ENCODE measurements around the gene BCL2.

Gene BCL2

DNA sequence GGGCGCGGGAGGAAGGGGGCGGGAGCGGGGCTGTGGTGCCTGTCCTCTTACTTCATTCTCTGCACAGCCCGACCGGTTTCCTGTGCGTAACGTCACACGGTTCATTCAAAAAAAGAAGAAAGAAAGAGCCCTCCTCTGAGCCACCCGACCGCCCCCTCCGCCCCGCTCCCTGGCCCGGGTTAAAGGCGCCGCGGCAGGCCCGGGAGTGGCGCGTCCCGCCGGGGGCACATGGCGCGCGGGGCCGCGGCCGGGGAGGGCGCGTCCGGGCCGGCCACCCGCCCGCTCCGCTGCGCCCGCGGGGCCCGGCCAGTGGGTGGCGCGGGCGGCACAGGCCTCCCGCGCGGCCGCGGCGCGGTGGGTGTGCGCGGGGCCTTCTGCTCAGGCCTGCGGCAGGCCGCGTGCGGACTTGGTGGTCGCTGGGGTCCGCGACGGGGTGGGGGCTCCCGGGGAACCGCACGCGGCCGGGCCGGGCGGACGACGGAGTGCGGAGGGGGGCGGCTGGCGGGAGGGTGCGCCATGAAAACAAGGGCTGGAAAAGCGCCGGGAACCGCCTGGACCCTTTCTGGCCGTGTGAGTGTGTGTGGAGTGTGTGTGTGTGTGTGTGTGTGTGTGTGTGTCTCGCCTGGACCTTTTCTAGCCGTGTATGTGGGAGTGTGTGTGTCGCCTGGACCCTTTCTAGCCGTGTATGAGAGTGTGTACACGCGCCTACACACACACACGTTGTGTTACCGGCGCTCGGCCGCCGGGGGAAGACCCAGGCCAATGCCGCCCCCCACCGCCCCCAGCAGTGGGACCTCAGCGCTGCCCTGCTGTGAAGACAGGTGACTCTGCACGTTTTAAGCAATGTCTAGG, 780 bp upstream of the BCL2 start:
- peak overlapping the region; percentile 62 for H3K4me3 ChIP-seq (ENCODE audit: low read depth, low read length)
- TF ChIP-seq, protein P1, sequence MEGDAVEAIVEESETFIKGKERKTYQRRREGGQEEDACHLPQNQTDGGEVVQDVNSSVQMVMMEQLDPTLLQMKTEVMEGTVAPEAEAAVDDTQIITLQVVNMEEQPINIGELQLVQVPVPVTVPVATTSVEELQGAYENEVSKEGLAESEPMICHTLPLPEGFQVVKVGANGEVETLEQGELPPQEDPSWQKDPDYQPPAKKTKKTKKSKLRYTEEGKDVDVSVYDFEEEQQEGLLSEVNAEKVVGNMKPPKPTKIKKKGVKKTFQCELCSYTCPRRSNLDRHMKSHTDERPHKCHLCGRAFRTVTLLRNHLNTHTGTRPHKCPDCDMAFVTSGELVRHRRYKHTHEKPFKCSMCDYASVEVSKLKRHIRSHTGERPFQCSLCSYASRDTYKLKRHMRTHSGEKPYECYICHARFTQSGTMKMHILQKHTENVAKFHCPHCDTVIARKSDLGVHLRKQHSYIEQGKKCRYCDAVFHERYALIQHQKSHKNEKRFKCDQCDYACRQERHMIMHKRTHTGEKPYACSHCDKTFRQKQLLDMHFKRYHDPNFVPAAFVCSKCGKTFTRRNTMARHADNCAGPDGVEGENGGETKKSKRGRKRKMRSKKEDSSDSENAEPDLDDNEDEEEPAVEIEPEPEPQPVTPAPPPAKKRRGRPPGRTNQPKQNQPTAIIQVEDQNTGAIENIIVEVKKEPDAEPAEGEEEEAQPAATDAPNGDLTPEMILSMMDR (IDR thresholded peaks at IDR 0.05; ENCODE audit: insufficient read depth, low read depth, low read length, missing control alignments), result peak; percentile 18
- DNase-seq (ENCODE audit: low read depth), result peak; percentile 93

DNA sequence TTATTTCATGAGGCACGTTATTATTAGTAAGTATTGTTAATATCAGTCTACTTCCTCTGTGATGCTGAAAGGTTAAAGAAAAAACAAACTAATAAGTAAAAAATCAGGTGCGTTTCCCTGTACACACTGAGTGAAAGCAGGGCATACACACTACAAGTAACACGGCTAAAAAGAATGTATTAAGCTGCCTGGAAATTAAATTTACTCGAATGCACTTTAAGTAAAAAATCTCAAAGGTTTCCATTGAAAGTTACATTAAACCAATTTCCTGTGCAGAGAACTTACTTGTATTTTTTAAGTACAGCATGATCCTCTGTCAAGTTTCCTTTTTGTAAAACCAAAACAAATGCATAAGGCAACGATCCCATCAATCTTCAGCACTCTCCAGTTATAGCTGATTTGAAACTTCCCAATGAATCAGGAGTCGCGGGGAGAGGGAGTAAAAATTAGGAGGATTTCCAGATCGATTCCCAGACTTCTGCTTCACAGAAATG, 633 bp downstream of the BCL2 start:
- no peak for DNase-seq (ENCODE audit: low read depth)
- TF ChIP-seq, protein P1 (IDR thresholded peaks at IDR 0.05; ENCODE audit: insufficient read depth, low read depth, low read length, missing control alignments), result no peak
- peak overlapping the region; percentile 91 for H3K4me3 ChIP-seq (ENCODE audit: low read depth, low read length)

DNA sequence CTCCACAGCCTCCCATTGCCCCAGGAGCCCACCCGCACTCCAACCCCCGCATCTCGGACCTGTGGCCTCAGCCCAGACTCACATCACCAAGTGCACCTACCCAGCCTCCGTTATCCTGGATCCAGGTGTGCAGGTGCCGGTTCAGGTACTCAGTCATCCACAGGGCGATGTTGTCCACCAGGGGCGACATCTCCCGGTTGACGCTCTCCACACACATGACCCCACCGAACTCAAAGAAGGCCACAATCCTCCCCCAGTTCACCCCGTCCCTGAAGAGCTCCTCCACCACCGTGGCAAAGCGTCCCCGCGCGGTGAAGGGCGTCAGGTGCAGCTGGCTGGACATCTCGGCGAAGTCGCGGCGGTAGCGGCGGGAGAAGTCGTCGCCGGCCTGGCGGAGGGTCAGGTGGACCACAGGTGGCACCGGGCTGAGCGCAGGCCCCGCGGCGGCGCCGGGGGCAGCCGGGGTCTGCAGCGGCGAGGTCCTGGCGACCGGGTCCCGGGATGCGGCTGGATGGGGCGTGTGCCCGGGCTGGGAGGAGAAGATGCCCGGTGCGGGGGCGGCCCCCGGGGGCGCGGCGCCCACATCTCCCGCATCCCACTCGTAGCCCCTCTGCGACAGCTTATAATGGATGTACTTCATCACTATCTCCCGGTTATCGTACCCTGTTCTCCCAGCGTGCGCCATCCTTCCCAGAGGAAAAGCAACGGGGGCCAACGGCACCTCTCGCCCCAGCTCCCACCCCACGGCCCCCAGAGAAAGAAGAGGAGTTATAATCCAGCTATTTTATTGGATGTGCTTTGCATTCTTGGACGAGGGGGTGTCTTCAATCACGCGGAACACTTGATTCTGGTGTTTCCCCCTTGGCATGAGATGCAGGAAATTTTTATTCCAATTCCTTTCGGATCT, 1.3 kb downstream of the BCL2 start:
- peak; percentile 96 for DNase-seq (ENCODE audit: low read depth)
- TF ChIP-seq, protein P1 (IDR thresholded peaks at IDR 0.05; ENCODE audit: insufficient read depth, low read depth, low read length, missing control alignments), result peak; percentile 95
- peak overlapping the region; percentile 91 for H3K4me3 ChIP-seq (ENCODE audit: low read depth, low read length)

DNA sequence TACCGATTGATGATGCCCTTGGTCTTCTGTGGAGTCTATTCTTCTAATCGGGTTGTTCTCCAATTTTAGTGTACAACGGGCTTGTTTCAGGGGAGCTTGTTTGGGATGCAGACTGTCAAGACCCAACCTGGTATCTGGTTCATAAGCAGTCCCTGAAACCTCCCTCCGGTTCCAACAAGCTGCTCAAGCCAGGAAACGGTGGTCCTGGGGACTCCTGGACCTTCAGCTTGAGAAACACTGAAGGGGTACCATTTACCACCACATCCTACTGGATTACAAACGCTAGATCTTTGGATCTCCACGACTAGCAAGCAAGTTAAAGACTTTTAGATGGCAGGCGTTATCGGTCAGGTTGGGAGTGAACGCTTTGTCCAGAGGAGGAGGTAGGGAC, 2.0 kb downstream of the BCL2 start:
- H3K4me3 ChIP-seq (ENCODE audit: low read depth, low read length), result peak overlapping the region; percentile 91
- TF ChIP-seq, protein P1 (IDR thresholded peaks at IDR 0.05; ENCODE audit: insufficient read depth, low read depth, low read length, missing control alignments), result no peak
- peak; percentile 31 for DNase-seq (ENCODE audit: low read depth)

DNA sequence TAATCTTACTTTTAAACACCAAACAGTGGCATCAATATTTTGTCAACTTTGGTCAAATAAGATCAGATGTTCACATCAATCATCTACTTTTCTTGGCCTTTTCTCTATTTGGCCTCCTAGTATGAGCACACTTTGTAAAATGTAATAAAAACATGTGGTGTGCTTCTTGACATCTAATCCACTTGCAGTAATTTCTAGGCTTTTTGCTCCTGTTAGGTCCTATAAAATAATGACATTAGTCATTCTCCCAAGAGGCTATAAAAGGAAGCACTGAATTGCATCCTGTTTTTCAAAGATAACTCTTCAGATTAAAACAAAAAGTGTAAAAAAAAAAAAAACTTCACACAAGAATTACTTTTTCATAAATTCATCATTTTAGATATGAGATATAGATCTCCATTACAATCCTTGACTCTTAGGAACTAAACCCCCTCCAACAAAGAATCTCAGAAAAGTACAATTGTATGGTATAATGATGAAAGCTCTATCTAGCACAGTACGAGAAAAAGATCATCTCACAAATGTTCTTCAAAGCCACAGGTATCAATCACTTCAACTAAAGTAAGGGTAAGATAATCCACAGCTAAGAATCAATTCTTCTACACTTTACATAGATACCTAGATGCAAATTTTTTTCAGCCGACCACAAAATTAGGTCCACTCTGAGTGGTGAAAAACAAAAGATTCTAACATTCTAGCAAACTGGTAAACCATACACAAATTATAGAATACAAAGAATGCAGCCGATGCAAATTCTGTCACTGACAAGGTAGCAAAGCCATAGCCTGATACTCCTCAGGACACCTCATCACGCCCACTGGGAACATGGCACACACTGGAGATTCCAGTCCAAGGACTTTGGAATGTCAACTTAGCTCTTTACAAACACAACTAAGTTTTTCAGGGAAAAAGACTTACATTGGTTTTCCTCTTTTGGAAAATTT, 2.7 kb downstream of the BCL2 start:
- TF ChIP-seq, protein P1 (IDR thresholded peaks at IDR 0.05; ENCODE audit: insufficient read depth, low read depth, low read length, missing control alignments), result no peak
- H3K4me3 ChIP-seq (ENCODE audit: low read depth, low read length), result peak overlapping the region; percentile 91
- peak; percentile 67 for DNase-seq (ENCODE audit: low read depth)

DNA sequence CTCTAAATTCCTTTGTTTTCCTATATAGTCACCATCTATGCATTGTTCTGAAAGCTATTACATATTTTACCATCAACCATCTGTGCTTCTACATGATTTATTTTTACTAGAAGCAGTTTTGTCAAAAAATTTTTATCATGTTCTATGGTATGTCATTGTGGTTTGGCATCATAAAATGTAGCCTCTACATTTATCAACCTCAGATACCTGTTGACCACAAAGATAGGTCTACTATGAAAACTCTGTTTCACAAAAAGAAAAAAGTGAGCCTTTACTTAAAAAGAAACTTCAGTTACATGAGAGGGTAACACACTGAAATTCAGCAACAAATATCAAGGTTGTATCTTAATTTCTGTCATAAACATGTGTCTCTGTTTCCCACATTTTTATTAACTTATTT, 3.7 kb downstream of the BCL2 start:
- H3K4me3 ChIP-seq (ENCODE audit: low read depth, low read length), result peak overlapping the region; percentile 91
- peak; percentile 25 for DNase-seq (ENCODE audit: low read depth)
- TF ChIP-seq, protein P1 (IDR thresholded peaks at IDR 0.05; ENCODE audit: insufficient read depth, low read depth, low read length, missing control alignments), result no peak
